ENCODE data around the gene NUDCD3.

Gene NUDCD3

DNA sequence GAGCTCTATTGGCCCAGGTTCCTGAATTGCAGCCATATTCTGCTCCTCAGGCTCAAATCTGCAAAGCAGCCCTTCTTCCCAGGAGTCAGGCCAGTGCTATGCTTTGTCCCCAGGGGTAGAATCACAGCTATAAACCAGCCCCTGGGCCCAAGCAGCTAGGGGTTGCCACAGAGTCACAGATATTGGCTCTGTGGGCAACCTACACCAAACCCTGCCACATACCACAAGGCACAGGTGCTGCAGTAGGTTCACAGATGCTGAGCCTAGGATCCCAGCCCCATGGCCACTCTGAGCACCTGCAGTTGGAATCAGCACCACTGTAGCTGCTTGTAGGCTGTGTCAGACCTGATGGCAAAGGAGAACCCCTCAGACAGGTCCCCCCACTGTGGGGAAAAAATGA lies 122.0 kb downstream of the NUDCD3 start:
- Histone ChIP-seq H3K4me1 (ENCODE audit: insufficient read depth, low read length, poor library complexity, severe bottlenecking) (no peaks in the 10 kb centered on the region), H3K9ac (ENCODE audit: low read depth, low read length, poor library complexity, severe bottlenecking) (no peak overlapping the region), H3K27me3 (ENCODE audit: insufficient read depth, low read length, poor library complexity, severe bottlenecking) (no peaks in the 10 kb centered on the region), H4K20me1 (ENCODE audit: insufficient read depth, low read length, poor library complexity, severe bottlenecking) (no peaks in the 10 kb centered on the region), H2AFZ (ENCODE audit: low read length) (no peak overlapping the region), H3K9me2 (replicated peaks; ENCODE audit: low read depth, low read length) (no peaks in the 10 kb centered on the region), H3K4me3 (ENCODE audit: low read length, poor library complexity, severe bottlenecking) (no peak overlapping the region), H3K4me2 (ENCODE audit: low read depth, low read length, poor library complexity, severe bottlenecking) (no peak overlapping the region), H3F3A (ENCODE audit: low read depth) (no peaks in the 10 kb centered on the region), H3K79me2 (ENCODE audit: insufficient read depth, low read length) (no peaks in the 10 kb centered on the region), H3K36me3 (ENCODE audit: insufficient read depth, low read length) (no peaks in the 10 kb centered on the region), H3K9me3 (ENCODE audit: insufficient read depth, low read depth, low read length) (no peaks in the 10 kb centered on the region)
- no peak for TF ChIP-seq EZH2phosphoT487 (IDR thresholded peaks at IDR 0.05; ENCODE audit: borderline replicate concordance)
- TF ChIP-seq, protein P1, sequence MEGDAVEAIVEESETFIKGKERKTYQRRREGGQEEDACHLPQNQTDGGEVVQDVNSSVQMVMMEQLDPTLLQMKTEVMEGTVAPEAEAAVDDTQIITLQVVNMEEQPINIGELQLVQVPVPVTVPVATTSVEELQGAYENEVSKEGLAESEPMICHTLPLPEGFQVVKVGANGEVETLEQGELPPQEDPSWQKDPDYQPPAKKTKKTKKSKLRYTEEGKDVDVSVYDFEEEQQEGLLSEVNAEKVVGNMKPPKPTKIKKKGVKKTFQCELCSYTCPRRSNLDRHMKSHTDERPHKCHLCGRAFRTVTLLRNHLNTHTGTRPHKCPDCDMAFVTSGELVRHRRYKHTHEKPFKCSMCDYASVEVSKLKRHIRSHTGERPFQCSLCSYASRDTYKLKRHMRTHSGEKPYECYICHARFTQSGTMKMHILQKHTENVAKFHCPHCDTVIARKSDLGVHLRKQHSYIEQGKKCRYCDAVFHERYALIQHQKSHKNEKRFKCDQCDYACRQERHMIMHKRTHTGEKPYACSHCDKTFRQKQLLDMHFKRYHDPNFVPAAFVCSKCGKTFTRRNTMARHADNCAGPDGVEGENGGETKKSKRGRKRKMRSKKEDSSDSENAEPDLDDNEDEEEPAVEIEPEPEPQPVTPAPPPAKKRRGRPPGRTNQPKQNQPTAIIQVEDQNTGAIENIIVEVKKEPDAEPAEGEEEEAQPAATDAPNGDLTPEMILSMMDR (conservative IDR thresholded peaks at IDR 0.05; ENCODE audit: low read length): no peak

DNA sequence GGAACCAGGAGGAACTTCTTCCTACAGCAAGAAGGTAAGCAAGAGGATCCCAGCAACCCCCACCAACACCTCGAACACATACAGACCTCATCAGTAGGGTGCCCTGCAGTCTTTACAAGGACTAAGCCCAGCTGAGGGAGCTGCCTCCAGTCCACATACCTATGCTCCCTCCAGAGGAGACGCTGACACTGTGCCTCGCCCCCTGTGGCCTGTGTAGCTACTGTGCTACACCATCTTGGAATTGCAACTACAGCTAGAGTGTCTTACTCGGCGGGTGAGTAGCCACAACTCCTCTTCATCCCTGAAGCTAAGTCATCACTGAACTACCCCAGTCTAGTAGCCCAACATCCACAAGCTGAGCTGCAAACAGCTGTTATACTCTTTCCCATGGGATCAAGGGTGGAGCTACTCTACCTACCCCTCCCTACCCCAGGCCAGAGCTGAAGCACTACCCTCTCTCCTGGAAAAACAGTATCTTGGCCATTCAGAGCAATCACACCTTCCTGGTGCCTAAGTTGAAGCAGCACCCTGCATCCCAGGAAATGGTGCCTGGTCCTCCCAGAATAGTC lies 122.9 kb downstream of the NUDCD3 start:
- H3K4me1 ChIP-seq (ENCODE audit: insufficient read depth, low read length, poor library complexity, severe bottlenecking): no peaks in the 10 kb centered on the region
- no peak overlapping the region for H3K9ac ChIP-seq (ENCODE audit: low read depth, low read length, poor library complexity, severe bottlenecking)
- no peaks in the 10 kb centered on the region for H3K27me3 ChIP-seq (ENCODE audit: insufficient read depth, low read length, poor library complexity, severe bottlenecking)
- H3K9me3 ChIP-seq (ENCODE audit: insufficient read depth, low read depth, low read length): no peaks in the 10 kb centered on the region
- no peaks in the 10 kb centered on the region for H3F3A ChIP-seq (ENCODE audit: low read depth)
- H3K9me2 ChIP-seq (replicated peaks; ENCODE audit: low read depth, low read length): no peaks in the 10 kb centered on the region
- no peak overlapping the region for H3K4me2 ChIP-seq (ENCODE audit: low read depth, low read length, poor library complexity, severe bottlenecking)
- no peaks in the 10 kb centered on the region for H3K36me3 ChIP-seq (ENCODE audit: insufficient read depth, low read length)
- no peaks in the 10 kb centered on the region for H4K20me1 ChIP-seq (ENCODE audit: insufficient read depth, low read length, poor library complexity, severe bottlenecking)
- H3K79me2 ChIP-seq (ENCODE audit: insufficient read depth, low read length): no peaks in the 10 kb centered on the region
- TF ChIP-seq EZH2phosphoT487 (IDR thresholded peaks at IDR 0.05; ENCODE audit: borderline replicate concordance): no peak
- TF ChIP-seq, protein P1 (conservative IDR thresholded peaks at IDR 0.05; ENCODE audit: low read length): no peak
- no peak overlapping the region for H3K4me3 ChIP-seq (ENCODE audit: low read length, poor library complexity, severe bottlenecking)
- H2AFZ ChIP-seq (ENCODE audit: low read length): no peak overlapping the region

DNA sequence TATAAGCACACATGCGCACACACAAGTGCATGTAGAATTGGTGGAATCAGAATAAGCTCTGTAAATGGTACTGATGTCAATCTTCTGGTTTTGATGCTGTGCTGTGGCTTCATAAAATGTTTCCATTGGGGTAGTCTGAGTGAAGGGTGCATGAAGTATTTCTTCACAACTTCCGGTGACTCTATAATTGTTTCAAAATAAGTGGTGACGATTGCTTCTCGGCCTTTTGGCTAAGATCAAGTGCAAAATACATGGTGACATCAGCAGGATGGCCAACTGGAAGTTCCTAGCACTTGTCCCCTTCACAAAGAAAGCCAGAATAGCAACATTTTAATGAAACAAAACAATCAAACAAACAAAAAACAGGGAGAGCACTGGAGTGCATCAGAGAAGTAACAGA lies 123.5 kb downstream of the NUDCD3 start:
- Histone ChIP-seq H3K9ac (ENCODE audit: low read depth, low read length, poor library complexity, severe bottlenecking) (no peak overlapping the region), H2AFZ (ENCODE audit: low read length) (no peak overlapping the region), H3K27me3 (ENCODE audit: insufficient read depth, low read length, poor library complexity, severe bottlenecking) (no peaks in the 10 kb centered on the region), H3K4me2 (ENCODE audit: low read depth, low read length, poor library complexity, severe bottlenecking) (no peak overlapping the region), H3K79me2 (ENCODE audit: insufficient read depth, low read length) (no peaks in the 10 kb centered on the region), H3K4me3 (ENCODE audit: low read length, poor library complexity, severe bottlenecking) (no peak overlapping the region), H4K20me1 (ENCODE audit: insufficient read depth, low read length, poor library complexity, severe bottlenecking) (no peaks in the 10 kb centered on the region), H3K9me3 (ENCODE audit: insufficient read depth, low read depth, low read length) (no peaks in the 10 kb centered on the region), H3K4me1 (ENCODE audit: insufficient read depth, low read length, poor library complexity, severe bottlenecking) (no peaks in the 10 kb centered on the region), H3K9me2 (replicated peaks; ENCODE audit: low read depth, low read length) (no peaks in the 10 kb centered on the region), H3K36me3 (ENCODE audit: insufficient read depth, low read length) (no peaks in the 10 kb centered on the region), H3F3A (ENCODE audit: low read depth) (no peaks in the 10 kb centered on the region)
- TF ChIP-seq, protein P1 (conservative IDR thresholded peaks at IDR 0.05; ENCODE audit: low read length): no peak
- TF ChIP-seq EZH2phosphoT487 (IDR thresholded peaks at IDR 0.05; ENCODE audit: borderline replicate concordance): no peak
